HG03196 (cell line): ENCODE data around the gene PDGFB.

Source experiments
- ATAC-seq: cut with Tn5 transposase; IDR thresholded peaks from one replicate; pipeline ENCODE4 v1.9.1; 2021; ENCODE audit not compliant: unreplicated experiment

Gene PDGFB

DNA sequence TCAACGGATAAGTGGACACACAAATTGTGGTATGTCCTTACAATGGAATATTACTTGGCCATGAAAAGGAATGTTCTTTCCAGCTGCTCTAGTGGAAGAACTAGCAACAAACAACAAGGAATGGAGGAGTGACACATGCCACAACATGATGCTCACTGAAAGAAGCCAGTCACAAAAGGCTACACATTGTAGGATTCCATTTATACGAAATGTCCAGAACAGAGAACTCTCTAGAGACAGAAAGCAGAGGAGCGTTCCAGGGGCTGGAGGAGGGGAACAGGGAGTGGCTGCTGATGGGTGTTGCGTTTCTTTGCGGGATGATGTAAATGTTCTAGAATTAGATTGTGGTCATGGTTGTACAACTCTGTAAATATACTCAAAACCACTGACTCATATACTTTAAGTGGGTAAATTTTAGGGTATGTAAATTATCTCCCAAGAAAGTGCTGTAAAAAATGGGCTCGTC, 32.4 kb upstream of the PDGFB start:
- ATAC-seq, result no peak

- ATAC-seq, result no peak
Observed at GRCh38 chr22:39276440-39277141, 31.8 kb upstream of the PDGFB start.

DNA sequence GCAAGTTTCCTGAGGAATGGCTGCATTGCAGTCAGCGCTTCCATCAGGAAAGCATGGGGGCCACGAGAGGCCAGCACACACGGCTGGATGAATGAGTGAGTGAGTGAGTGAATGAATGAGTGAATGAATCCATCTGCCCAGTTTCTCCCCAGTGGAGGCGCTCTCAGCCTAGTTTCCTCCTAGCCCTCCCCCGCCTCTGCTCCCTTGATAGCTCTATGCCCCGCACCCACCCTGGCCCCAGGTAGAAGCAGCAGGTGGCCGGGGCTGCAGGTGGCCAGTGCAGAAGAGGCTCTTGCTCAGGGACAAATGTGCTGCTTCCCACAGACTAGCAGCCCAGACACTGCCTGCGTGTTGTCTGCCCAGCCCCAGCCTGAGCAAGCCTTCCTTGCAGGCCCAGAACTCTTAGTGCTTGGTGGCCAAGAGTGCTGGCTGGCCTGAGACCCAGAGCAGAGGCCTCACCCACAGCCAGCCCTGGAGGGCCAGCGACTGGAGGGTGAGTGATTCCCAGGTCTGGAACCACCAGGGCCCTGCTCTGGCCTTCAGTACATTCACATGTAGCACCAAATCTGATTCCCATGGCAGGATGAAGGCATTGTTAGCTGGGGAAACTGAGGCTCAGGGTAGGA, 31.1 kb upstream of the PDGFB start:
- ATAC-seq, result no peak

GRCh38 chr22:39273950-39274887, 29.4 kb upstream of the PDGFB start:
- ATAC-seq, result no peak

DNA sequence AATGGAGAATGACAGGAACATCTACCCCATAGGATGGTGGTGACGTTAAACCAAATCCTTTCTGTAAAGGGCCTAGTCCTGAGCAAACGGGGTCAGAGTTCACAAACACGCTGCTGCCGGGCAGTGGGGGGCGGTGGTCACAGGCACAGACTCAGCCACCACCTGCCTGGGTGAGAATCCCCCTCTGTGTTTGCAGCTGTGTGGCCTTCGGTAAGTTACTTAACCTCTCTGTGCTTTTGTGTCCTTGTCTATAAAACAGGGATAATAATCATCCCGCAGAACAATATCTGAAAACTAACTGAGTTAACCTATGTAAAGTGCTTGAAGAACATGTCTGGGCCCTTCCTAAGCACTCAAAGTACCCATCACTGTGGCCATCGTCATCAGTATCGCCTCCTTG, 26.0 kb upstream of the PDGFB start:
- ATAC-seq, result no peak

GRCh38 chr22:39270280-39270679, 25.5 kb upstream of the PDGFB start:
- no peak for ATAC-seq

- no peak for ATAC-seq
Observed at GRCh38 chr22:39269095-39269790, 24.5 kb upstream of the PDGFB start.

GRCh38 chr22:39268645-39269044, 23.9 kb upstream of the PDGFB start:
- no peak for ATAC-seq

DNA sequence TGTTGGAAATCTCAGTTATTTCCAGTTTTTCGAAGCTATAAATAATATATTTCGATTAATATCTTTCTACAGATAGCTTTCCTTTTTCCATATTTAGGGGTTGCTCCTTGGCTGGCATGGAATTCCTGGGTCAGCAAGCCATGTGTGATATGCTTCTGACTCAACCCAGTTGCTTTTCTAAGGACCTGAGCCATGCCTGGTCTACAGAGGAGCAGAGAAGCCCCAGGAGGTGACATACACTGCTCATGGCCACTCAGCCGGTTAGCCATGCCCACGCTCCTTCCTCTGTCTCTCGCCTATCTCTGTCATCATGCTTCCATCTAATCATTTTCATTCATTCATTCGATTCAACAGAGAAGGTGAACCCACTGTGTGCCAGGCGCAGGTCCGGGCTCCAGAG, 23.2 kb upstream of the PDGFB start:
- no peak for ATAC-seq

DNA sequence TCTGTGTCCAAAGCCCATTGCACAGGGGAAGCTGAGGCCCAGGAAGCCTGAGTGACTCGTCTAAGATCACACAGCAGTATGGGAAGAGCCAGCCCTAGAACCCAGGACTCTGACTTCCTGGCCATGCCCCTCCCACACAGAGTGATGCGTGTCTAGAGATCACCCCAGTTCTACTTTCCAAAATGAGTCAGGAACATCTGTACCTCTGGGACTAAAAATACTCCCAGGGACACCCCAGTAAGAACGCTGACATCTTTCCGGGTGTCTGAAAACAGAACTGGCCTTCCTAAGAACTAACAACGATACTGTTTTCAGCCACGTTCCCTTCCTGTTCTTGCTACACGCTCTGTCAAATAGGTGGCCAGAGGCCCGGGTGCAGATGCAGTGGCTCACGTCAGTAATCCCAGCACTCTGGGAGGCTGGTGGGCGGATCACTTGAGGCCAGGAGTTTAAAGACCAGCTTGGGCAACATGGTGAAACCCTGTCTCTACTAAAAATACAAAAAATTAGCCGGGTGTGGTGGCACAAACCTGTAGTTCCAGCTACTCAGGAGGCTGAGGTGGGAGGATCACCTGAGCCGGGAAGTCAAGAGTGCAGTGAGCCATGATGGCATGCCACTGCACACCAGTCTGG, 21.7 kb upstream of the PDGFB start:
- ATAC-seq, result peak; percentile 78

DNA sequence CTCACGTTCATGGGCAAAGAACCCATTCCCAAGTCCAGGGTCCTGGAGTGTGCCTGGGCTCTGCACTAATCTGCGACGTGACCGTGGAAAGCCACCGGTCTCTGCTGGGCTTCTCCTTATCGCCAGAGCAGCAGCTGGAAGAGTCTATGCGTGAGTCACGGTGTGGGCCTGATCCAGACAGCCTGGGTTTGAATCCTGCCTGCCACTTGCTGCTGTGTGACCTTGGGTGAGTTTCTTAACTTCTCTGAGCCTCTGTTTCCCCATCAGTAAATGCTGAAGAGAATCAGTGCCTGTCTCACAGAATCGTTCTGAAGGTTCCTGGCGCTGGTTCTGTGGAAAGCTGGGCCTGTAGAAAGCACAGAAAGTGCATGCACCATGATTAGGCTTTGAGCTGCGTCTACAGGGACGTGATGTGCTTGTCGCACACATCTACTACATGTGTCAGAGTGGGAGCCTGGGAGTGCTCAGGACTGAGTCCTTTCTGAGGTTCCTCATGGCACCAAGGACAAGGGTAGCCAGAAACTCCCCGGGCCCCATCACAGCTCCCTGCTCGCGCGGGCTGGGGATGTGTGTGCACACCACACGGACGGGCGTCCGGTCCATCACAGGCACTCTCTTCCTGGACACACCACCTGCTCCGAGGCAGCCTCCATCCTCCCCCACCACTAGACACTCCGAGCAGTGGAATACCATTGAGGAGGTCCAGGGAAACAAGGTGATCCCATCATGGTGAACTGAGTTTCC, 20.5 kb upstream of the PDGFB start:
- ATAC-seq, result no peak

GRCh38 chr22:39264349-39265038, 19.7 kb upstream of the PDGFB start:
- ATAC-seq, result no peak

DNA sequence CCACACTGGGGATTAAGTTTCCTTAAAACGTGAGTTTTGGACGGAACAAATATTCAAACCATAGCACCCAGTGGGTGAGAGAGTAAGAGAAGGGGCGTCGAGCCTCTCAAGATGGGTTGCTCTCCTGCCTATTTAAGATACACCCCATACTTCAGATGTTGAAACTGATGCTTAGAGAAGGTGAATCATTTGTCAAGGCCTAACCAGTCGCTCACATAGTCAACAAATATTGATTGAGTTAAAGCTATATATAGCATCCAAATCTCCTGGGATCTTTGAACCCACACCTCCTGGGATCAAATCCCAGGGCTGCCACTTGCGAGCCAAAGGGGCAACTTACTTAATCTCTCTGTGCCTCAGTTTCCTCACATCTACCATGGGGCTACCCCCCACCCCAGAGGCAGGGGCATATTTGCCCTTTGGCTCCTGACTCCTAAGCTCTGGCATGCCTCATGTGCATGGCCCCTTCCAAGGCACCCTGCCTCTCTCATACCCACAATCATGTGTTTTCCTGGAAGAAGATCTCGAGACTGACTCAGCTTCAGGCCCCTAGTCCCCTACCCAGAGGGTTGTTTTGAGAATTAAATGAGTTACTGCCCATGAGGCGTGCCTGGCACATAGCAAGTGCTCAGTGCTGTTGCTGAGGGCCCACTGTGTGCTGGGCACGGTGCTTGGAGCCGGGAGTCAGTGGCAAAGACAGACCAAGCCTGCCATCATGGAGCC, 19.0 kb upstream of the PDGFB start:
- no peak for ATAC-seq

DNA sequence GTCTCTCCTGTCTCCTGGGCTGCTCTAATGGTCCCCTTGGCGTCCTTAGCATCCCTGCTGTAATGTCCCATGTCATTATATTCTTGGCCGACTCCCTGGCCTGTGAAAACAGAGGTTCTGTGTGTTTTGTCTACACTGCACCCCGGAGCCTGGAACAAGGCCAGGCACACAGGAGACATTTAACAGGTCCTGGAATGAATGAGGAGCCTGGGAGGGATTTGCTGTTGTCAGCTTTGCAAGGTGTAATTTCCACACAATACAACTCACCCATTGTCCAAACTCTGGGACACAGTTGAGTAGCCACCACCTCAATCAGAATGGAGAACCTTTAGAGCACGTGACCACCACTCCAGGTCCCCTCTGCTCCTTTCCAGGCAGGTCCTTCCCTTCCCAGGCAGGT, 14.9 kb upstream of the PDGFB start:
- ATAC-seq, result no peak

GRCh38 chr22:39257901-39258475, 13.2 kb upstream of the PDGFB start:
- no peak for ATAC-seq

DNA sequence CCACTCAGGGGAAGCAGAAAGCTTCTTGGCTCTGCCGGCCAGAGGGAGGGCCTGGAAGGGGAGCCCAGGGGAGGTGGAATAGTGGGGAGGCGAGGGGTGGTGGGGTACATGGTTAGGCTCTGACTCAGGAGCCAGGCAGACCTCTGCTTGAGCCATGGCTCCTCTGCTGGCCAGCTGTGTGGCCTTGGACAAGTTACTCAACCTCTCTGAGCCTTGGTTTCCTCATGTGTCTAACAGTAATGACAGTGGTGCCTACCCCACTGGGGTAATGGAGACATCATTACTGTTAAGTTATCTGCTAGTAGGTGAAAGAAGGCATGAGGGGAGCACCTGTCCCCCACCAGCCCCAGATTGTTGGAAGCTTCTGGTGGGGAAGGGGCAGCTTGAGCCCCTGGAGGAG, 12.2 kb upstream of the PDGFB start:
- ATAC-seq, result no peak

GRCh38 chr22:39256186-39256552, 11.4 kb upstream of the PDGFB start:
- ATAC-seq, result no peak

DNA sequence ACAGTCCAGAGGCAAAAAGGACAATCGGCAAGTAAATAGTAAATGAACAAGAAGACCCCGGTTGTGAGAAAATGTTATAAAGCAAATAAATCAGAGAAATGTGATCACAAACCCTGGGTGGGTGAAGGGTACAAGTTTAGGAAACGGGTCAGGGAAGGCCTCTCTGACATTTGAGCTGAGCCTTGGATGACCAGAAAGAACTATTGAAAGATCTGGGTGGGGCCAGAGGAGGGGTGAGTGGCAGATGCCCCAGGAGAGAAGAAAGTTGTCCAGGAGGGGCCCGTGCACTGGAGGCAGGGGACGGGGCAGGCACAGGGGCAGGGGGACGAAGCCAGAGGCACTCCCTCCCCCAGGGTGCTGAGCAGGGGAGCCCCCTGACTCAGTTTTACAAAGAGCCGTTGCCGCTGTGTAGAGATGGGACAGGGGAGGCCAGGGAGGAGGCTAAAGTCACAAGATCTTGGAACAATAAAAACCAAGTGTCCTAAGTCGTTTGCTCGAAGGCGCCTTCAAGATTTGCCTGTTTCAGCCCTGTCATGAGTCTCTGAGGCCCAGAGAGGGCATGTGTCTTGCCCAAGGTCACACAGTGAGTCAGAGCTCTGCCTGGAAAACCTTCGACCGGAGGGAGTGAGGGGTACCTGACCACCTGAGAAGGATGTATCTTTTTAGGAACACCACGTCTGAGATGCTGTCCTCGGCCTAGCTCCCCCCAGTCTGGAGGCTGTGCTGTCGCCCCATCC, 10.8 kb upstream of the PDGFB start:
- ATAC-seq, result no peak
